Right lung (tissue), 5 donors: ENCODE results near the gene TBCE. TPM values are rescaled to one million over a fixed set of nuclear protein-coding genes. Genes with fewer than 3 reads are reported as not detected.
"Not testable (repeated sequence)": the region's sequence is repeated elsewhere in the genome, so short reads cannot be mapped to it uniquely, and the experiment has no call there.

Experiments used
- DNase-seq, 2 donors: peaks; one replicate each; pipeline ENCODE4 v3.0.0-alpha.2; 2013
- polyA plus RNA-seq, 5 donors: library from polyadenylated mRNA; unstranded; fragments of 120-200 nt; gene quantifications; one replicate each; pipeline versions ENCODE4 v1.2.1 to v1.2.3, GENCODE V29; 2013; ENCODE audit warnings: inconsistent platforms in 1 of 5, low replicate concordance in 1 of 5; ENCODE audit not compliant: insufficient read length in 5 of 5, insufficient read depth in 1 of 5

TBCE gene
- polyA plus RNA-seq, 5 donors: 49.0 to 65.1 (median 55.2) TPM

- no peak for DNase-seq
These were observed 23.5 kb upstream of the TBCE start for GRCh38 chr1:235343726-235344125.

GRCh38 chr1:235351441-235351840 lies 15.8 kb upstream of the TBCE start:
- no peak for DNase-seq

GRCh38 chr1:235351898-235352297 lies 15.3 kb upstream of the TBCE start:
- DNase-seq: no peak

DNA sequence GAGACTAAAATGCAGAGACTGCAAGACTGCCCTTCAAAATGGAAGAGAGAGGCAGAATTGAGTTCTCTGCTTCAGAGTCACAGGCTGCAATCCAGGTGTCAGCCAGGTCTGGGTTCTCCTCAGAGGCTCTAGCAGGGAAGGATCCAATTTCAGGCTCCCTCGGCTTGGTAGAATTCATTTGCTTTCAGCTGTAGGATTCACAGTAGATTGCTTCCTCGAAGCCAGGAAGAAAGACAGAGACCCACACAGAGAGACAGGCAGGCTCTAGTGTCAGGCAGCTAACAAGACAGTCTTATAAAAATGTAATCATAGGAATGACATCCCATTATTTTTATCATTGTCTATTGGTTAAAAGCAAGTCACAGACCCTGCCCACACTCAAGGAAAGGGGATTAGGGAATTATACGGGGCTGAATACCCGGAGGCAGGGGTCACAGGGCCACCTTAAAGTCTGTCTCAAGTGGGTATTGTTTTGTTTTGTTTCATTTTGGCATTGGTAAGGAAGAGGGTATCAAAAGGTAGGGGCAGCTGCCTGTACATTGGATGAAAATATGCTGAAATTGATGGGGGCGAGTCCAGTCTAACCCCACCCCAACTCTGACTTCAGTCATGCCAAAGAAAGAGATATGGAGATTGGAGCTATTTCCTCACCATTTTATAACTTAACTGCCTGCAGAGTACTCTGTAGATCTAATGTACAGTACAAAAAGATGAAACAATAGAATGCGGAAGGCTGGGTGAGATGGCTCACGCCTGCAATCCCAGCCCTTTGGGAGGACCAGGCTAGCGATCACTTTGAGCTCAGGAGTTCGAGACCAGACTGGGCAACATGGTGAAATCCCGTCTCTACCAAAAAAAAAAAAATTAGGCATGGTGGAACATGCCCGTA lies 9.5 kb upstream of the TBCE start:
- DNase-seq: no peak

DNA sequence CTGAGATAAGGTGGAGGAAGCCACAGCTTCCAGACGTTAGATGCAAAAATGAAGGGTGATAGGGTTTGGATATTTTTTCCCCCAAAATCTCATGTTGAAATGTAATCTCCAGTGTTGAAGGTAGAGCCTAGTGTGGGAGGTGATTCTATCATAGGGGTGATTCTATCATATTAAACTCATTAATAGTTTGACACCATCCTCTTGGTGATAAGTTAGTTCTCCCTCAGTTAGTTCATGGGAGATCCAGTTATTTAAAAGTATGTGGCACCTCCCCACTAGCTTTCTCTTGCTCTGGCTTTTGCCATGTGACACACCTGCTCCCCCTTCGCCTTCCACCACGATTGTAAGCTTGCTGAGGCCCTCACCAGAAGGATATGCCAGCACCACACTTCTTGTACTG lies 8.3 kb upstream of the TBCE start:
- no peak for DNase-seq

- not testable (repeated sequence) for DNase-seq
These were observed 3.0 kb upstream of the TBCE start for GRCh38 chr1:235364189-235364588.

GRCh38 chr1:235366286-235366685 lies 941 bp upstream of the TBCE start:
- no peak for DNase-seq

- no peak for DNase-seq
These were observed 1.2 kb downstream of the TBCE start for GRCh38 chr1:235368428-235368827.

DNA sequence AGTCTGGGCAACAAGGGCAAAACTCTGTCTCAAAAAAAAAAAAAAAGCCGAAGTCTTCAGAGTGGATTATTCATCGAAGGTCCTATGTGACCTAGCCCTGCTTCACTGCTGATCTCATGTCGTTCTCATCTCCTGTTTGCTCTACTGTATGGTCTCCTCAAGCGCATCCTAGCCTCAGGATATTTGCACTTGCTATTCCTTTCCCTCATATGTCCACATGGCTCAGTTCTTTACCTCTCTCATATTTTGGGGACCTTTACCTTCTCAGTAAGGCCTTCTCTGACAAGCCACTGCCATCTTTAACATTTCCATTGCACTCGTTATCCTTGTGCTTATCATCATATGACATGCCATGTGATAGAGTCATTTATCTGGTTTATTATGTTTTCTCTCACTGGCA lies 2.6 kb downstream of the TBCE start:
- no peak for DNase-seq

DNA sequence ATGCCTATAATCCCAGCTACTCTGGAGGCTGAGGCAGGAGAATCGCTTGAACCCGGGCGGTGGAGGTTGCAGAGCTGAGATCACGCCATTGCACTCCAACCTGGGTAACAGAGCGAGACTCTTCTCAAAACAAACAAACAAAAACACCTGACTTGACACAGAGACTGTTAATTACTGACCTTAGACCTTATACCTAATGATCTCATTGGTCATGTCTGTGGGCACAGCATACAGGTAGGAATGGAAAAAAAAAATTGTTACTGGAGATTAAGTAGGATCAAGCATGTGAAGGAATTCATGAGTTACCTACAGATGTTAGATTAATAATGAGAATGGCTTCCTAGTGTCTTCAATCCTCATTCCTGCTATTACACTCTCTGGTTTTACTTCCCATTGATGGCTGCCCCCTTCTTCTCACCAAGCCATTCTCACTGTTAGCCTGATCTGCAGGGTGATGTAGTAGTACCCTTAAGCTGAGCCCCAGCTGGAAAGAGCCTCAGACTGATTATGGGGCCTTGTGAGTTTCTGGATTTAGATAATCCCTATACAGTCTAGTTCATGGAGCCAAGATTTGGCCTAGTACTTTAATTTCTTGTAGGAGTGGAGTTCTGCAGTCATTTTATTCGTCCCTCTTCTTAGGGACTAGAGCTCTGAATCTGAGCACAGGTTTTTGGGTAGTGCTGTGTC lies 8.8 kb downstream of the TBCE start:
- no peak for DNase-seq

GRCh38 chr1:235378134-235378735 lies 11.0 kb downstream of the TBCE start:
- DNase-seq: not testable (repeated sequence)

DNA sequence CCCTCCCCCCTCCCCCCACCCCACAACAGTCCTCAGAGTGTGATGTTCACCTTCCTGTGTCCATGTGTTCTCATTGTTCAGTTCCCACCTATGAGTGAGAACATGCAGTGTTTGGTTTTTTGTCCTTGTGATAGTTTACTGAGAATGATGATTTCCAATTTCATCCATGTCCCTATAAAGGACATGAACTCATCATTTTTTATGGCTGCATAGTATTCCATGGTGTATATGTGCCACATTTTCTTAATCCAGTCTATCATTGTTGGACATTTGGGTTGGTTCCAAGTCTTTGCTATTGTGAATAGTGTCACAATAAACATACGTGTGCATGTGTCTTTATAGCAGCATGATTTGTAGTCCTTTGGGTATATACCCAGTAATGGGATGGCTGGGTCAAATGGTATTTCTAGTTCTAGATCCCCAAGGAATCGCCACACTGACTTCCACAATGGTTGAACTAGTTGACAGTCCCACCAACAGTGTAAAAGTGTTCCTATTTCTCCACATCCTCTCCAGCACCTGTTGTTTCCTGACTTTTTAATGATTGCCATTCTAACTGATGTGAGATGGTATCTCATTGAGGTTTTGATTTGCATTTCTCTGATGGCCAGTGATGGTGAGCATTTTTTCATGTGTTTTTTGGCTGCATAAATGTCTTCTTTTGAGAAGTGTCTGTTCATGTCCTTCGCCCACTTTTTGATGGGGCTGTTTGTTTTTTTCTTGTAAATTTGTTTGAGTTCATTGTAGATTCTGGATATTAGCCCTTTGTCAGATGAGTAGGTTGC lies 14.9 kb downstream of the TBCE start:
- not testable (repeated sequence) for DNase-seq

- not testable (repeated sequence) for DNase-seq
These were observed 18.4 kb downstream of the TBCE start for GRCh38 chr1:235385633-235386032.

DNA sequence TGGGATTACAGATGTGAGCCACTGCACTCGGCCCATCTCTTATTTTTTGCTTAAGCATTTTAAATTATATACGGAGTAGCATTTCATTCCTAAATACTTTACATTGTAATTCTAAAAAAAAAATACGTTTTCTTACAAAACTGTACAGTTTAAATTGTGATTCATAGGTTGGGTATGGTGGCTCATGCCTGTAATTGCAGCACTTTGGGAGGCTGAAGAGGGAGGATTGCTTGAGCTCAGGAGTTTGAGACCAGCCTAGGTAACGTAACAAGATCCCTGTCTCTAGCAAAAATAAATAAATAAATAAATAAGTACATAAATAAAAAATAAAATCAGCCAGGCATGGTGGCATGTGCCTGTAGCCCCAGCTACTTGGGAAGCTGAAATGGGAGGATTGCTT lies 24.6 kb downstream of the TBCE start:
- DNase-seq: no peak

DNA sequence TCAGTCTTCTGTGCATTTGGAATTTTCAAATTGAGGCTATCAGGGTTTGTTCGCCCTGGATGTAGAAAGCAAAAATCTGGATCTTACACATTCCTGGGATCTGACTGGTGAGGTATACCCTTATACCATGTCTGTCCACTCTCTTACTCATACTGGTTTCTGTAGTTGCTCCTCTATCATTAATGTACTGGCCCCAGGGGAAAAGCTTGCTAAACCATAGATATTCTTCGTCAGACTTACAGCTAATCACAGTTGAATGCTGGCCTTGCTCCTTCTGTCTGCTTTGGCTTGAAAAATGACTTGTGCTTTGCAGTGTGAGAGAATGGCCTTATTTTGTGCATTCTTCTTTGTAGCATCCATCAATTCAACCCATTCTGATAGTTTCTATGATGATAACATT lies 30.5 kb downstream of the TBCE start:
- DNase-seq: no peak

DNA sequence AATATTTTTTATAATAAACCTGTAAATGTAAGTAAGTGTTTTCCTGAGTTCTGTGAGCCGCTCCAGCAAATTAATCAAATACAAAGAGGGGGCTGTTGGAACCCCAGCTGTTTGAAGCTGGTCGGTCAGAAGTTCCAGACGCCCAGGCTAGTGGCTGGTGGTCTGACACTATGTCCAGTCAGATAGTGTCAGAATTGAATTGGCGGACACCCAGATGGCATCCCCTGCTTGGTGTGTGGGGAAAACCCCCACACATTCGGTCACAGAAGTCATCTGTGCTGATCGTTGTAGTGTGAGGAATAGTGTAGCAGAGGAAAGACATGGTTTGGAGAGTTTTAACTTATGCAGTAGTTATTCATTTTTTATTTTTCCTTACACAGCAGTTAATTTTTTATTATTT lies 32.4 kb downstream of the TBCE start:
- no peak for DNase-seq

GRCh38 chr1:235401251-235401650 lies 34.0 kb downstream of the TBCE start:
- no peak for DNase-seq

DNA sequence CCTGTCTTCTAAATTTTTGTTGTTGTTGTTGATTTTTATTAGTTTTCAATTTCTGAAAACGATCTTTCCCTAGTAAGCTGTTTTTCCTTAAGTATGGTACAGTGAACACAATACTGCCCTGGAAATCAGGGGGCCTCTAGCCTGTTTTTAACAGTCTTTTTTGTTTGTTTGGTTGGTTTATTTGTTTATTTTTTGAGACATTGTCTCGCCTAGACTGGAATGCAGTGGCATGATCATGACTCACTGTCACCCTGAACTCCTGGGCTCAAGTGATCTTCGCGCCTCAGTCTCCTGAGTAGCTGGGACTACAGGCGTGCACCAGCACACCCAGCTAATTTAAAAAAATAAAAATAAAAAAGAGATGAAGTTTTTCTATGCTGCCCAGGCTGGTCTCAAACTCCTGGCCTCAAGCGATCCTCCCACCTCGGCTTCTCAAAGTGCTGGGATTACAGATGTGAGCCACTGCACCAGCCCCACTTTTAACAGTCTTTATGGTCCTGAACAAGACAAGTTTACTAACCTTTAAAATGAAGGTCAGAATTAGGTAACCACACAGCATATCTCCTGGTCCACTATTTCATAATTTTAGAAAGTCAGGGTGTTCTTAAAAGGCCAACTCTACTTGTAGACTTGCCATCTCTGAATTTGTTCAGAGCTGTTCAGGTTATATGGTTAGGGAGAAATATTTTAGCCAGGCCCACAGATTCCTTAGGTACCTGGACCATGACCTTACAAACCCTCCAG lies 35.4 kb downstream of the TBCE start:
- DNase-seq: no peak

- no peak for DNase-seq
These were observed 36.4 kb downstream of the TBCE start for GRCh38 chr1:235403593-235403992.

GRCh38 chr1:235404190-235404589 lies 37.0 kb downstream of the TBCE start:
- no peak for DNase-seq

- DNase-seq: peak in 1 of 2 donors; percentile 13
These were observed 40.2 kb downstream of the TBCE start for GRCh38 chr1:235407419-235407818.
